Activated effector memory CD4-positive, alpha-beta T cell treated with Interleukin-2 at 50 U/mL for 16 hours (primary cell): ENCODE measurements around the gene STPG4.
"Not testable (repeated sequence)": the region's sequence is repeated elsewhere in the genome, so short reads cannot be mapped to it uniquely, and the experiment has no call there.

Experiments used
- DNase-seq: peaks from one replicate; pipeline ENCODE4 v3.0.0-alpha.2; 2020

Gene STPG4

GRCh38 chr2:47155091-47155876 lies at the start of gene STPG4:
Gene STPG4, minus strand, starts transcription at chr2:47155308. Its CDS starts 57 bp downstream, at chr2:47155251.
- DNase-seq, result no peak

GRCh38 chr2:47204691-47205090 lies 49.6 kb upstream of the STPG4 start:
- DNase-seq, result no peak

- DNase-seq, result no peak
Measured at GRCh38 chr2:47203995-47204394, 48.9 kb upstream of the STPG4 start.

GRCh38 chr2:47201224-47201623 lies 46.1 kb upstream of the STPG4 start:
- DNase-seq, result no peak

GRCh38 chr2:47198985-47199451 lies 43.9 kb upstream of the STPG4 start:
- no peak for DNase-seq

- no peak for DNase-seq
Measured at GRCh38 chr2:47196499-47196898, 41.4 kb upstream of the STPG4 start.

GRCh38 chr2:47196046-47196445 lies 40.9 kb upstream of the STPG4 start:
- no peak for DNase-seq

GRCh38 chr2:47195148-47195547 lies 40.0 kb upstream of the STPG4 start:
- no peak for DNase-seq

- no peak for DNase-seq
Measured at GRCh38 chr2:47194410-47194809, 39.3 kb upstream of the STPG4 start.

- no peak for DNase-seq
Measured at GRCh38 chr2:47193607-47194006, 38.5 kb upstream of the STPG4 start.

GRCh38 chr2:47190188-47190881 lies 35.2 kb upstream of the STPG4 start:
- DNase-seq, result no peak

GRCh38 chr2:47189635-47190034 lies 34.5 kb upstream of the STPG4 start:
- DNase-seq, result no peak

GRCh38 chr2:47187069-47187468 lies 32.0 kb upstream of the STPG4 start:
- no peak for DNase-seq

- DNase-seq, result no peak
Measured at GRCh38 chr2:47186351-47186750, 31.2 kb upstream of the STPG4 start.

GRCh38 chr2:47185098-47185497 lies 30.0 kb upstream of the STPG4 start:
- DNase-seq, result not testable (repeated sequence)

- DNase-seq, result no peak
Measured at GRCh38 chr2:47181176-47181575, 26.1 kb upstream of the STPG4 start.

- no peak for DNase-seq
Measured at GRCh38 chr2:47180531-47180930, 25.4 kb upstream of the STPG4 start.

GRCh38 chr2:47179388-47179787 lies 24.3 kb upstream of the STPG4 start:
- DNase-seq, result no peak

GRCh38 chr2:47178341-47178740 lies 23.2 kb upstream of the STPG4 start:
- no peak for DNase-seq

GRCh38 chr2:47177043-47177565 lies 22.0 kb upstream of the STPG4 start:
- no peak for DNase-seq

- no peak for DNase-seq
Measured at GRCh38 chr2:47174733-47175361, 19.7 kb upstream of the STPG4 start.

- no peak for DNase-seq
Measured at GRCh38 chr2:47173986-47174732, 19.1 kb upstream of the STPG4 start.
